IPS-NIHi11 (cell line): Measurements from ENCODE around the gene CARF.
"Not testable (repeated sequence)": the region's sequence is repeated elsewhere in the genome, so short reads cannot be mapped to it uniquely, and the experiment has no call there.

ENCODE experiments used
- DNase-seq: peaks from one replicate; pipeline ENCODE4 v3.0.0; 2012; ENCODE audit warnings: mixed read lengths, low spot score

Gene CARF, protein sequence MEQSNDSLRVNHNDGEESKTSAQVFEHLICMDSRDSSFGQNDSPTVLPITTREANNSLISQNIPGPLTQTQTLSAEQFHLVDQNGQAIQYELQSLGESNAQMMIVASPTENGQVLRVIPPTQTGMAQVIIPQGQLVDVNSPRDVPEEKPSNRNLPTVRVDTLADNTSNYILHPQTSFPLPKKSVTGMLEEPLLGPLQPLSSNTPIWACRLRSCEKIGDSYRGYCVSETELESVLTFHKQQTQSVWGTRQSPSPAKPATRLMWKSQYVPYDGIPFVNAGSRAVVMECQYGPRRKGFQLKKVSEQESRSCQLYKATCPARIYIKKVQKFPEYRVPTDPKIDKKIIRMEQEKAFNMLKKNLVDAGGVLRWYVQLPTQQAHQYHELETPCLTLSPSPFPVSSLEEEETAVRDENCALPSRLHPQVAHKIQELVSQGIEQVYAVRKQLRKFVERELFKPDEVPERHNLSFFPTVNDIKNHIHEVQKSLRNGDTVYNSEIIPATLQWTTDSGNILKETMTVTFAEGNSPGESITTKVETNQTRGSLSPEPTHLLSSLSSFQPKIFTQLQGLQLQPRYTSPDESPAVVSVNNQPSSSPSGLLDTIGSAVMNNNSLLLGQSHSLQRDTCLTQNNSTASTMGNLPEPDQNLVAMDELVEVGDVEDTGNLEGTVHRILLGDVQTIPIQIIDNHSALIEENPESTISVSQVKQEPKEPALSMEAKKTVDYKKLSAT

DNA sequence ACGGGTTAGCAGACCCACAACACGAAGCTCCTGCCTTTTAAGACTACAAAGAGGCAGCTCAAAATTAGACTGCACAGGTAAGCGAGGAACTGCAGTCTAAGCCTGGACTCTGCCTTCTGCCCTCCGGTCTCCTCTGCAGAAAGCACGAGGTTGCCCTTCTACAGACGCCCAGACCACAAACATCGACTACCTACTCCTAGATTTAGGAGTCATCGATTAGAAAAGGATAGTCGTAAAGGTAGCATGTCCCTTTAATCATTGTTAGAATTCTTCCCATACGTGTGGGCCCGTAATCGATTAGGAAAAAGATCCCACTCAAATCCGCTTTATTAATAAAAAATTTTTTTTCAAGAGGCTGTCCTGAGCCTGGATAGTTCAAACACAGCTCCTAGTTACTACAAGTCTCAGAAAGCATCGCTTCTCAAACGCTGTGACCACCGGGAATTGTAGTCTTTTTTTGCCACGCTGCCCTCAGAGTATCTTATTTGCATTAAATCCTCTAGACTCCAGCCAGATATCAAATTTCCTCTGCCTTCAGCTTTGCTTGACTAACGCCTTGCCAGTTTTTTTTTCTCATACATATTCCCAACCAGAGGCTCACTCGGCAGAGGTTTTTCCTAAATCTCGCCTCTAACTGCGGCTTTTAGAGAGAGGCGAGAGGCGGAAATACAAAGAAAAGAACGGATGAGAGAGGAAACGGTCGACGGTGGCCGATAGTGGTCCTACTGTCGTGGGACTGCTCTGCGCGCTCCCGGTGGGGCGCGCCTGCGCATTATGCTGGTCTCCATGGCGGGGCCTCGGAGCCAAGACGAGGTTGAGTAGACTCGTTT is at the start of gene CARF, which contains the start of gene WDR12:
Gene CARF, plus strand, starts transcription at position 764 of the 830 bp plus-strand sequence. CDS start 29,628 bp downstream, outside the sequence.
Gene WDR12, minus strand, starts transcription at position 162 of the 830 bp plus-strand sequence. CDS start 197 bp downstream, outside the sequence.
- peak; percentile 93 for DNase-seq

DNA sequence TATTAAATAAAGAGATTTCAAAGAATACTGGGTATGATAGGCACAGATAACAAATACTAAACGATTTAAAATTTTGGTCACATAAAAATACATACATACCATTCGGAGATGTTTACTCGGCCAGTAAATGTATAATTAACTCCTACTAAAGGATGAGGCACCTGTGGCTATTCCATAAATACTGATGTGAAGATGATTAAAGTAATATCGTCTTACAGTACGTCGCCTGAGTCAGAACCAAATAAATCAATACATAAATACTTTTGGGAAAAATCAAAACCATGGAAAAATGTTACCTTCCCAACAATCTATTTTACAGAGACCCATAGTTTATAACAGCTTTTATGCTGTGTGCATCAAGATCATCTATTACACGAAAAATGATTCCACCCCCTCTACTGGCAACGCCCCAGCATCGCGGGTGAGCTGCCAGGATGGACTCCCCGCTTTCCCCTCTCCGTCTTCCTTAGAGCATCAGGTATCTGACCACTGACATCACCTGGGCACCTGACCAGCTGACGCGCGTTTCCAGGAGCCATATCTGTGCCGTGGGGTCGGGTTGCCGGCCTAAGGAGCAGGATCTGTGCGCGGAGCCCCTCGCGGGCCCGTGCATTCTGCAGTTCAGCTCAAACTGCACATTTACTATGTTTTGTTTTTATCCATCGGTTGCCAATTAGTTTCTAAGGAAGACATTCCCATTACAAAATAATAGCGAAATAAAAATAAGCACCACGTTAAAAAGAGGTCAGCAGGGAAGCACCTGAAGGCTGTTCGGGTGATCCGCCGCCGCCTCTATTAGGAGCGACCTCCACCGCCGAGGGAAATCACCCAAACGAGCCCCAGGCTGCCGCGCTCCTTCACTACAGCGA is 41.4 kb upstream of the CARF start:
- peak; percentile 85 for DNase-seq

DNA sequence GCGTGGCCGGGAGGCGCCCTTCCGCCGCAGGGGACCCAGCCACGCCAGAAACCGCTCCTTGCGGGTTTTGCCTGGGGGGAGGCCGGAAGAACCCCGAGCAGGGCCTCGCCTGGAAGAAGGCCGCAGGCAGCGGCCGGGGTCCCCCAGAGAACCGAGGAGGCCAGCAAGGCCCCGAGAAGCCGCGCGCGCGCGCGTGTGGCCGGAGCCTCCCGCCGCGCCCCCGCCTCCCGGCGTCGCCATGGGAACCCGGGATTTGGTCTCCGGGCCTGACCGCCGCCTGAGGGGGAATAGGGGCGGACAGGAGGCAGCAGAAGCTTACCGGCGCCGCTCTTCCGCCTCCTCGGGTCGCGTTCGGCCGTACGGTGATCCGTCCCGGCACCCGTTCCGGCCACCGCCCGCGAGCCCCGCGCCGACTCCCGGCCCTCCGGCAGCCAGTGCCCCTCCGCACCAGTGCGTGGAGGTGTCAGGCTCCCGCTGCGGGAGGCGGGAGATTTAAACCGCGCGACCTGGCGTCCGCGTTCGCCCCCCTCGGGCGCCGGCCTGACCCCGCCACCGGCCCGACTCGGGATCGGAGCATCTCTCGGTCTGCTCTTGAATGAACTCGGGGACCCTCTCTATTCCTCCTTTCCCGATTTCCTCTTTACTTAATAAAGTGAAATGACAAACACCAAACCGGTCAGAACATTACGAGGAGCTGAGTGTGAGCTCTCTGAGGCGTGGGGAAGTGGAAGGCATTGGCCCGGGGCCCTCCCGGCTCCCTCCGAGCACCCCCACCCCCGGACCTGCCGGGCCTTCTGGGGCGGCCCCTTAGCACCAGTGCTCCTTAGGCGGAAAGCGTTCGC is 40.6 kb upstream of the CARF start, which contains the start of gene ICA1L:
Gene ICA1L, minus strand, starts transcription at position 467 of the 842 bp plus-strand sequence. CDS start 42,757 bp downstream, outside the sequence.
- DNase-seq: peak; percentile 81

DNA sequence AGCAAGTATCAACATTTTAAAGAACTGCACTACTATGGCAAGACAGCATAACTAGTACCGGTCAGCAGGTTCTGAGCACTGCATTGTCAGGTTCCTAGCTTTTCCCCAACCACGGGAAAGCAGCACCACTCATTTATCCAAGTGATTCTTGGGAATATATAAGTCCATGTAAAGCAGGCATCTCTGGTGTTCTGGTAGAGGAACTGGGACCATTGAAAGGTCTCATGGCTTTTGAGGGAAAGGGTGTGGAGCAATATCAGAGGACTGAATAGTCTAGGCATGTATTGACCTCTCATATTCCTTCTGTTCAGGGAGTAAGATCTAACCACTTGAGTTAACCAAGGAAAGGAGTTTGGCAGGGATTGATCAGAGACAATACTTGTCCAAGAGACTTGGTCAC is 34.4 kb upstream of the CARF start:
- no peak for DNase-seq

DNA sequence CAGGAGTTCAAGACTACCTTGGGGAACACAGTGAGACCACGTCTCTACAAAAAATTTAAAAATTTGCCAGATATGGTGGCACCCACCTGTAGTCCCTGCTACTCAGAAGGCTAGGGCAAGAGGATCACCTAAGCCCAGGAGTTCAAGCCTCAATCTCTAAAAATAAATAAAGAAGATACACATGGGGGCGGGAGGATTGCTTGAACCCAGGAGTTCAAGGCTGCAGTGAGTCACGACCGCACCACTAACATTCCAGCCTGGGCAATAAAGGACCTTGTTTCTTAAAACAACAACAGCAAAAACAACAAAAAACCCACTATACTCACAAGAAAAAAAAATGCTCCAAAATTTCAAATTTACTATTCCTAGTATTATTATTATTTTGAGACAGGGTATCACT is 30.5 kb upstream of the CARF start:
- no peak for DNase-seq

DNA sequence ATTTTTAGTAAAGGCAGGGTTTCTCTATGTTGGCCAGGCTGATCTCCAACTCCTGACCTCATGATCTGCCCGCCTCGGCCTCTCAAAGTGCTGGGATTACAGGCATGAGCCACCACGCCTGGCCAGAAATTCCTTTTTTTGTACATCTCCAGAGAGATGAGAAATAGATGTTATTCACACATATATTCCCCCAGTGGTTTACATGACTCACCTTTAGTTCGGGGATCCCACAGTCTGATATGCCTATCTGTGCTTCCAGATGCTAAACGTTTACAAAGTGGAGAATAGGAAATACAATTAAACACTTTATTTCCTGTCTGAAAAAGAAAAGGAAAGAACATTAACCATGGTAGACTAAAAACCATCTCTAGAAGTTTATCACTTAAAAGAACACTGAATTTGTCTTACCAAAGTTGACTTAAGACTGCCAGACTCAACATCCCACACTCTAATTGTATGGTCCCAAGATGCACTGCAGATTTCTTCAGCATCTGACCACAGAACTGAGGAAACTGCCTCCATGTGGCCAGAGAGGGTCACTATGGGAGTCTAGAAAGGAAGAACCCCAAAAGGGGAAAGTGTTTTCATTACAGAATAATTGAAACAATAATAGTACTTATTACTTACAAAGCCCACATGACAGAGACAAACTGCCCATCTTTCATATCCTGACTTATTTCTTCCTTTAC is 27.9 kb upstream of the CARF start:
- DNase-seq: peak; percentile 4

DNA sequence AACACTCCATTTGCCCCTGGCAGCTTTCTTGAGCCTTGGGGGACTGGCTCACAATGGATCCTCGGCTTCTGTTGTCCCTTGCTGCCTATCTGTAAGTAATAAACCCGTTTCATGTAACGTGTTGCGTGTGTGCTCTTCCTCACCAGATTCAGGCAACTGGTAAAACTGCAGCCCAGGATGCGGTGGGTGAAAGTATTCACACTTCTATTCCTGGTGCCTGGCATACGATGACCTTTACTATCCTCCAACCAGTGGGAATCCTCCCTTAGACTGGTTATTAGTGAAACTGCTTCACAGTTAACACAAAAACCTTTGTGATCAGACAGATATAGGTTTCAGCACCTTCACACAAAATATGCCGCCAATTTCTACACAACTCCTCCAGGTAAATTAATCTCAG is 26.9 kb upstream of the CARF start:
- DNase-seq: peak; percentile 4

DNA sequence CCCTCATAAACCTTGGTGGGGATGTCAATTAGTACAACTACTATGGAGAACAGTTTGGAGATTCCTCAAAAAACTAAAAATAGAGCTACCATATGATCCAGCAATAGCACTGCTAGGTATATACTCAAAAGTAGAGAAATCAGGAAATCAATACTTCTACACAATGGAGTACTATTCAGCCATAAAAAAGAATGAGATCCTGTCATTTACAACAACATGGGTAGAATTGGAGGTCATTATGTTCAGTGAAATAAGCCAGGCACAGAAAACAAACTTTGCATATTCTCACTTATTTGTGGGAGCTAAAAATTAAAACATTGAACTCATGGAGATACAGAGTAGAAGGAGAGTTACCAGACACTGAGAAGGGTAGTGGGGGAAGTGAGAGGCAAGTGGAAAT is 6.6 kb upstream of the CARF start:
- DNase-seq: not testable (repeated sequence)

DNA sequence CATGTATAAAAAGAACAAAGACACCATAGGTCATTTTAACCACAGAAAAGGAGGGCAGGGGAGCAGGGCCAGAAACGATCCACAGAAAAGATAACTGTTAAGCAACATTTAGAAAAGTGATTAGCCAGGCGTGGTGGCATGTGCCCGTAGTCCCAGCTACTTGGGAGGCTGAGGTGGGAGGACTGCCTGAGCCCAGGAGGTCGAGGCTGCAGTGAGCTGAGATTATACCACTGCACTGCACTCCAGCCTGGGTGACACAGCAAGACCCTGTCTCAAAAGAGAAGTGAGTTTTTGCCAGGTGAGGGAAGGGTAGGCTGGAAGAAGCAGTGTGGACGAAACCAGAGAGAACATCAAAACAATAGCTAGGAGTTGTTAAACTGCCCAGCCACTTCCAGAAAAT is 3.9 kb upstream of the CARF start:
- DNase-seq: no peak

DNA sequence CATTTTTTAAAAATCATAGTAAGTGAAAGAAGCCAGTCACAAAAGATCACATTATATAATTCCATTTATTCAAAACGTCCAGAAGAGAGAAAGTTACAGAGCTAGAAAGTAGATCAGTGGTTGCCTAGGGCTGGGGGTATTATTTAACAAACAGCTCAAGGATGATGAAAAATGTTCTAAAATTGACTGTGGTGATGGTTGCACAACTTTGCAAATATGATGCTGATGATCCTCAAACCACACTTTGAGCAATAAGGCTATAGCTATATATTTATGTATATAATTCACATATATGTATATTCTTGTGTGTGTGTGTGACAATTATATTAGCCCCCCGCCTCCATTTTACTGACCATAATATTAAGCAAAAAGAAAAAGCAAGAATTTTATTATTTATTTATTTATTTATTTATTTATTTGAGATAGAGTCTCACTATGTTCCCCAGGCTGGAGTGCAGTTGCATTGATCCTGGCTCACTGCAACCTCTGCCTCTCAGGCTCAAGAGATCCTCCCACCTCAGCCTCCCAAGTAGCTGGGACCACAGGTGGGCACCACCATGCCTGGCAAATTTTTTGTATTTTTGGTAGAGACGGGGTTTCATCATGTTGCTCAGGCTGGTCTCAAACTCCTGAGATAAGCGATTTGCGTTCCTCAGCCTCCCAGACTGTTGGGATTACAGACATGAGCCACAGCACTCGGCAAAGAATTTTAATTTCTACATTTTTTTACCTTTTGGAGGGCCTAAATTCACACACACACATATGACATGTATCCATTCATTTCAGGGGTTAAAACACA is 2.5 kb upstream of the CARF start:
- no peak for DNase-seq

DNA sequence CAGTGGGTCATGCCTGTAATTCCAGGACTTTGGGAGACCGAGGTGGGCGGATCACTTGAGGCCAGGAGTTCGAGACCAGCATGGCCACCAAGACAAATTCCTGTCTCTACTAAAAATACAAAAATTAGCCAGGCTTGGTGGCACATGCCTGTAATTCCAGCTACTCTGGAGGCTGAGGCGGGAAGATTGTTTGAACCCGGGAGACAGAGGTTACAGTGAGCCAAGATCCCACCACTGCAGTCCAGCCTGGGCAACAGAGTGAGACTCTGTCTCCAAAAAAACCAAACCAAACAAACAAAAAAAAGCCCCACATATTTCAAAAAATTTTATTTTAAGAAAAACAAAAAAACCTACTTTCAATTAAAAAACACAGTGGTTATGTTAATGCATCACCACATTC is 1.8 kb upstream of the CARF start:
- DNase-seq: not testable (repeated sequence)

DNA sequence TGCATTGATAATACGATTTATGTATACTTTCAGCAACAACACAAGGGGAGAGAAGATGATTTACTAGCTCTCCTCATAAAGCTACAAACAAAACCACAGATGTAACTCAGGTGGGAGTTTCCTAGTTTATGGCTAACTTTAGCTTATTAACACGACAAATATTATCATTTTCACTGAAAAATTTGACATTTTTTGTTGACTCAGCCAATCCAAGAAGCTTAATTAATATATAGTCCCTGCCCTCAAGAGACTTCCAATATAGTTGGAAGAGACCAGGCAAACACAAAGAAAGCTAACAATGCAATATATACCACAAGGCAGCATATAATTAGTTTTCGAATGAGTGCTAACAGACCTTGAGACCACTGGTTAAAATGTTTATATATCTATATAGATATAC is 1.4 kb upstream of the CARF start:
- DNase-seq: no peak

DNA sequence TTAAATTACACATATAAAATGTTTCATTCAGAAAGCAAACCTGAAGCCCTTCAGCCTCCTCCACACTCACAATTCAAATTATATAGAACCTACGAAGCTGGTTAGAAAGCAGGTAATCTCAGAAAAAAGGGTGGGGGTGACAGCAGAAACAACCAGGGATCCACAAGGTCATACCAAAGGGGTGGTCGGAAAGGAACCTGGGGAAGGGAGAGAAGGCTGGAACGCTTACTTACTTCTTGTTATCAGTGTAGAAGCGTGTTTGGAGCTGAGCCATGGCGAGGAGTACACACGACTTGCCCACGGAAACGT is 918 bp upstream of the CARF start:
- no peak for DNase-seq

DNA sequence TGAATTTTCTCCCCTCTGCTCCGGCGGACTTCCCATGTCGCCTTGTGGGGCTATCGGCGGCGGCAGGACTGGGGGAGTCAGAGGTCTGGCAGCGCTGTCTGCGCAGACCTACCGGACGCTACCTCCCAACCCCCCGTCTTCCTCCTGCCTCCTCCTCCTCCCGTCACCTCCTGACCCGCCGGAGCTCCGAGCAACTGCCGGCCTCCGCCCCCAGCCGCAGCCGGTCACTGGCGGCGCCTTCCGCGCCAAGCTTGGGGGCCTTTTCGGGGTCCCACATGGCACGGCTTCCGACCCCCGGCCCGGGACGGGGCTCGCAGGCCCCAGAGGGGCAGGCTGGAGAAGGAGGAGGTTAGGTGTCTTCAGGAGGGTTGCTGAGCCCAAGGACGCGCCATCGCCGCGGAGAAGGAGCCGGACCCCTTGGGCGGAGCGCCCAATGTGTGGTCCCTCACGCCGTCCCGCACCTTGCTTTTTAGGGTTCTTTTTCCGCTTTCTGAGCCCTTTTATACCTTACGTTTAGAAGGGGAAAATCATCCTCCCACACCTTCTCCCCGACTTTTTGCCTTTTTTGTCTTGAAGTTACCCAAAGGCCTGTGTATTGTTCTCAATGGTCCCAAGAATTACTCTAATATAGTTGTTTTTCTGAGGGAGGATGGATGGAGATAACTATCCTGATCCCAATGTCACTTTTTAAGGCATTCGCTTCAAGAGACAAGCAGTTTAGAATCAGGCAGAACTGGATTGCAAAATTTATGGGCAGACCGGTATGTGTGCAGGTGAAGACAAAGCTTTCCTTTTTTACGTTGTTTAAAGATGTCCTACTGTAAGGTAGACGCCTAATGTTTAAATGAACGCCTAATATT is 497 bp downstream of the CARF start:
- DNase-seq: not testable (repeated sequence)

DNA sequence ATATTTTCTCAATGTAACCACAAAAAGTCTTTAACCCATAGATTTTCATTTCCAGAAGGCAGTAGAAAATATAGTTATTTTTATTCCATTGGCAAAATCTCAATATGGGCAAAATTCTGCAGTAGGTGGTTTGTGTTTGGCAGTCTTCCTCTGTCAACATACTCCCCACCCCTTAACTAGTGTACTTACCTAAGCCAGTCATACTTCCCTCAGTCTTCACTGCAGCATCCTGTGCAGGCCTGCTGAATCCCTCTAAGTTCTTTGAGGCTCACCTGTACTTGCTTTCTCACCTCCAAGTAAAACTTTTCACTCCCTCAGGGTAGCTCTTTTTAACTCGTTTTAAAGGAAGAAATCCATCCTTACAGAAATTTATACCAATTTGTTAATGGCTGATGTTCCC is 6.8 kb downstream of the CARF start:
- no peak for DNase-seq

DNA sequence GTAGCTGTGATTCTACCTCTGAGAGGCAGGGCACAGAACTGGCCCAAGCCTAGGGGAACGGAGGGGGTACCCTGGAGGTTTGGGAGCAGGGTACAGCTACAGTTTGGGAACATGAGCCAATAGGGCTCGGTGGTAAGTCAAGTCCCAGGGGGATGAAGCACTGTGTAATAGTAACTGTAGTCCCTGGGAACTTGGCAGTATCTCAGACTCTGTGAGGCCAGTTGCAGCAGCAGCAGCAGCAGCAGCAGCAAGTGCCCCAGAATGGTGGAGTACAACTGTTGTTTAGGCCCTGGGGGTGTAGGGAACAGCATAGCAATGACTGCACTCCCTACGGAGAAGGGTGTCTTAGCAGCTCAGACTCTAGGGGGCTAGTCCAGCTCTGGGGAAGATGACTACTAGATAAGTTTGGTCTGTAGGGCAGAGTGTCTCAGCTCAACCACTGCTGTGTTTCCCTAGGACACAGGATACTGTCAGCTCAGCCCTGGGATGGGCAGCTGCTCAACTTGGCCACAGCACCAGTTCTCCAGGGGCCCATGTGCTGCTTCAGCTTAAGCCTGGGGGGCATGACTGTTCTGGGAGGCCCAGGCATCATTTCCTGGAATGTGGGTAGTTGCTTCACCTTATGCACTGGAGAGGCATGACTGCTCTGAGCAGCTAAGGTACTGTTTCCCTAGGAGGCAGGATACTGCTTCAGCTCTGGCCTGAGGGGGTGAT is 20.5 kb downstream of the CARF start:
- DNase-seq: no peak

DNA sequence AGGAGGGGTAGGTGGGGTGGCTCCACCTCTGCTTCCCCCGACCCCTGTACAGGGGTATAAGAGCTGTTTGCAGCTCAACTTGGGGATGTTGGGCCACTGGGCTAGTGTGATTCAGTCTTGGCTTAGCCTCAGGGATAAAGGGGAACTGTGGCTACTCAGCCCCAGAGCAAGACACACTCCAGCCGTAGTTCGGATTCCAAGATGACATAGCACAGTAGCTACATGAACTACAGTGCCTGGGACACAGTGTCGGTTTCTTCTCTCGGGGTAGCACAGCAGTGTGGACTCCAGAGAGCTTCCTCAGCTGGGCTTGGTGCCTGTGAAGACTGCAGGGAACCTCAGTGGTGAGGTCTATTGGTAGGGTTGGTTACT is 21.1 kb downstream of the CARF start:
- DNase-seq: no peak
